Measurements from ENCODE around the gene KCNAB1.

GRCh38 chr3:156303001-156303707 is 182.8 kb downstream of the KCNAB1 start:
- TF ChIP-seq CTCF (IDR thresholded peaks at IDR 0.05; ENCODE audit: low read length) (no peak), EZH2 (optimal IDR thresholded peaks at IDR 0.05; ENCODE audit: low read depth, low read length) (no peak)
